ENCODE results near the gene SMARCAL1. TPM values are rescaled to one million over a fixed set of nuclear protein-coding genes. Genes with fewer than 3 reads are reported as not detected.

SMARCAL1 gene
- total RNA-seq, 1 experiment from 2014 or later, result 40.5 TPM

GRCh38 chr2:216388046-216388884 is 24.0 kb upstream of the SMARCAL1 start:
- no peaks in the 10 kb centered on the region for H3K27me3 ChIP-seq (ENCODE audit: insufficient read depth, low read depth)
- no peaks in the 10 kb centered on the region for H3K79me2 ChIP-seq (ENCODE audit: low read depth)
- H3K9me3 ChIP-seq (ENCODE audit: insufficient read depth, low read depth), result no peaks in the 10 kb centered on the region
- H3K4me1 ChIP-seq (replicated peaks; ENCODE audit: insufficient read depth), result peaks cover 12% of the 10 kb centered on the region
- no peak overlapping the region for H3K27ac ChIP-seq
- BruUV-seq (replicated peaks), result no TSS peak
- H3K4me3 ChIP-seq, result no peak overlapping the region
- intact Hi-C loops (cut with micrococcal nuclease; ENCODE audit: unreplicated experiment), result no loop called here
- peak in 1 of 2 experiments; percentile 41 for DNase-seq
- no peaks in the 10 kb centered on the region for H4K20me1 ChIP-seq (ENCODE audit: insufficient read depth)
- H3F3A ChIP-seq (ENCODE audit: insufficient read depth, low read depth), result no peaks in the 10 kb centered on the region
- H2AFZ ChIP-seq, result peak overlapping the region; percentile 55; the same call in 1 of the 2 replicates
- CTCF ChIA-PET, result no interaction called here
- H3K4me2 ChIP-seq, result peak overlapping the region; percentile 46
- no peaks in the 10 kb centered on the region for H3K36me3 ChIP-seq (ENCODE audit: low read depth)
- TF ChIP-seq EZH2 (IDR thresholded peaks at IDR 0.05; ENCODE audit: low read depth) (no peak), CTCF (conservative IDR thresholded peaks at IDR 0.05) (no peak)
- POLR2A ChIA-PET (ENCODE audit: unreplicated experiment), result no interaction called here
- peaks cover 3% of the 10 kb centered on the region; the same call in 1 of the 2 replicates for H3K9me2 ChIP-seq (ENCODE audit: insufficient read depth)

- no peak overlapping the region for H2AFZ ChIP-seq
- no TSS peak for BruUV-seq (replicated peaks)
- H3K36me3 ChIP-seq (ENCODE audit: low read depth), result no peaks in the 10 kb centered on the region
- no peaks in the 10 kb centered on the region for H3K79me2 ChIP-seq (ENCODE audit: low read depth)
- no peaks in the 10 kb centered on the region for H4K20me1 ChIP-seq (ENCODE audit: insufficient read depth)
- H3K4me2 ChIP-seq, result no peak overlapping the region
- TF ChIP-seq EZH2 (IDR thresholded peaks at IDR 0.05; ENCODE audit: low read depth) (no peak), CTCF (conservative IDR thresholded peaks at IDR 0.05) (no peak)
- no peak overlapping the region for H3K27ac ChIP-seq
- DNase-seq, result no peak
- H3K4me3 ChIP-seq, result no peak overlapping the region
- no peaks in the 10 kb centered on the region for H3K27me3 ChIP-seq (ENCODE audit: insufficient read depth, low read depth)
- H3K9me3 ChIP-seq (ENCODE audit: insufficient read depth, low read depth), result no peaks in the 10 kb centered on the region
- H3K9me2 ChIP-seq (ENCODE audit: insufficient read depth), result peaks cover 3% of the 10 kb centered on the region; the same call in 1 of the 2 replicates
- ChIA-PET CTCF (interaction anchor here (0.7 kb wide), 1 partner anchor 78 kb away, joined by 5 read pairs; no protein-coding TSS in a partner anchor), POLR2A (ENCODE audit: unreplicated experiment) (no interaction called here)
- H3K4me1 ChIP-seq (replicated peaks; ENCODE audit: insufficient read depth), result peaks cover 12% of the 10 kb centered on the region
- H3F3A ChIP-seq (ENCODE audit: insufficient read depth, low read depth), result no peaks in the 10 kb centered on the region
- intact Hi-C loops (cut with micrococcal nuclease; ENCODE audit: unreplicated experiment), result no loop called here
Observed at GRCh38 chr2:216389570-216389969, 22.7 kb upstream of the SMARCAL1 start.

DNA sequence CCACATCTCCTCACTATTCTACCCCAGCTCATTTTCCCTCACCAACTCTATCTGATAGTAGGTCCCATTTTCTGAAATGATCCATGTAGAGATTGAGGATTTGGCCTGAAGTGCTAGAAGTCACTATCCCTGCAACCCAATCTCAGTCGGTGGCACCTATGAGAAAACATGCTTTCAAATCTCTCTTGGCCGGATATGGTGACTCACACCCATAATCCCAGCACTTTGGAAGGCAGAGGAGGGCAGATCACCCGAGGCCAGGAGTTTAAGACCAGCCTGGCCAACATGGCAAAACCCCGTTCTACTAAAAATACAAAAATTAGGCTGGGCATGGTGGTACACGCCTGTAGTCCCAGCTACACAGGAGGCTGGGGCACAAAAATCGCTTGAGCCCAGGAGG is 20.9 kb upstream of the SMARCAL1 start:
- intact Hi-C loops (cut with micrococcal nuclease; ENCODE audit: unreplicated experiment), result no loop called here
- Histone ChIP-seq H3K27me3 (ENCODE audit: insufficient read depth, low read depth) (no peaks in the 10 kb centered on the region), H3K27ac (no peak overlapping the region), H3K9me3 (ENCODE audit: insufficient read depth, low read depth) (no peaks in the 10 kb centered on the region), H3K9me2 (ENCODE audit: insufficient read depth) (peaks cover 3% of the 10 kb centered on the region; the same call in 1 of the 2 replicates), H4K20me1 (ENCODE audit: insufficient read depth) (no peaks in the 10 kb centered on the region), H3K4me1 (replicated peaks; ENCODE audit: insufficient read depth) (peaks cover 12% of the 10 kb centered on the region), H3K79me2 (ENCODE audit: low read depth) (no peaks in the 10 kb centered on the region), H3K4me2 (no peak overlapping the region), H2AFZ (no peak overlapping the region), H3F3A (ENCODE audit: insufficient read depth, low read depth) (no peaks in the 10 kb centered on the region), H3K36me3 (ENCODE audit: low read depth) (no peaks in the 10 kb centered on the region), H3K4me3 (no peak overlapping the region)
- TF ChIP-seq EZH2 (IDR thresholded peaks at IDR 0.05; ENCODE audit: low read depth), result no peak
- TF ChIP-seq CTCF (conservative IDR thresholded peaks at IDR 0.05), result no peak
- CTCF ChIA-PET, result interaction anchor here (0.6 kb wide), 1 partner anchor 282 kb away, joined by 3 read pairs; the partner anchor contains the start of gene XRCC5
- no TSS peak for BruUV-seq (replicated peaks)
- POLR2A ChIA-PET (ENCODE audit: unreplicated experiment), result interaction anchor here (0.5 kb wide), 1 partner anchor 21 kb away, joined by 9 read pairs; no protein-coding TSS in a partner anchor
- no peak for DNase-seq

Measured in PC-9 (cell line).